ENCODE data around the gene TSPAN9. TPM values are rescaled to one million over a fixed set of nuclear protein-coding genes. Genes with fewer than 3 reads are reported as not detected.

TSPAN9 gene
- total RNA-seq, 1 donor from 2014 or later, result 49.4 TPM

DNA sequence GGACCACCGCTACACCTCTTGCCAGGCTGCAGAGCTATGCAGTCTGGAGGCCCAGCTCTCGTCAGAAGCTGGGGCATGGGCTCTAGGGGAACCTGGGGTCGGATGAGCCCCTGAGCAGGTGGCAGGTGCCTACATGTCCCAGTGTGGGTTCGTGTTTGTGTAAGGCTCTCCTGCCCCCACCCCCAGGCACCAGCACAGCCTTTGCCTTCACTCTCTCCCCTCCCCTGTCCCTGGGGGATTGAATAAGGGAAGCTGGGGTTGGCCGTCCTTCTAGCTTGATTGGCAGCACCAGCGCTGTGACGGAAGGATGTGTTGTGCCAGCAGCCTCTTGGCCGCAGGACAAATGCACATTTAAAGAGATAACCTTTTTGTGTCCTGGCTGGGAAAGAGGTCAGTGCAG, 34.8 kb upstream of the TSPAN9 start:
- no peak for DNase-seq (ENCODE audit: low spot score in 2 of 2, unreplicated experiment in 2 of 2)
- peaks cover 2% of the 10 kb centered on the region for H3K36me3 Mint-ChIP-seq
- H3K27me3 Mint-ChIP-seq (ENCODE audit: low read depth), result no peaks in the 10 kb centered on the region
- TF ChIP-seq, protein P1, sequence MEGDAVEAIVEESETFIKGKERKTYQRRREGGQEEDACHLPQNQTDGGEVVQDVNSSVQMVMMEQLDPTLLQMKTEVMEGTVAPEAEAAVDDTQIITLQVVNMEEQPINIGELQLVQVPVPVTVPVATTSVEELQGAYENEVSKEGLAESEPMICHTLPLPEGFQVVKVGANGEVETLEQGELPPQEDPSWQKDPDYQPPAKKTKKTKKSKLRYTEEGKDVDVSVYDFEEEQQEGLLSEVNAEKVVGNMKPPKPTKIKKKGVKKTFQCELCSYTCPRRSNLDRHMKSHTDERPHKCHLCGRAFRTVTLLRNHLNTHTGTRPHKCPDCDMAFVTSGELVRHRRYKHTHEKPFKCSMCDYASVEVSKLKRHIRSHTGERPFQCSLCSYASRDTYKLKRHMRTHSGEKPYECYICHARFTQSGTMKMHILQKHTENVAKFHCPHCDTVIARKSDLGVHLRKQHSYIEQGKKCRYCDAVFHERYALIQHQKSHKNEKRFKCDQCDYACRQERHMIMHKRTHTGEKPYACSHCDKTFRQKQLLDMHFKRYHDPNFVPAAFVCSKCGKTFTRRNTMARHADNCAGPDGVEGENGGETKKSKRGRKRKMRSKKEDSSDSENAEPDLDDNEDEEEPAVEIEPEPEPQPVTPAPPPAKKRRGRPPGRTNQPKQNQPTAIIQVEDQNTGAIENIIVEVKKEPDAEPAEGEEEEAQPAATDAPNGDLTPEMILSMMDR (IDR thresholded peaks at IDR 0.05; ENCODE audit: unreplicated experiment), result no peak
- H3K4me3 Mint-ChIP-seq, result no peak overlapping the region
- no peaks in the 10 kb centered on the region for H3K9me3 Mint-ChIP-seq
- no peaks in the 10 kb centered on the region for H3K4me1 Mint-ChIP-seq
- H3K27ac Mint-ChIP-seq, result no peak overlapping the region

DNA sequence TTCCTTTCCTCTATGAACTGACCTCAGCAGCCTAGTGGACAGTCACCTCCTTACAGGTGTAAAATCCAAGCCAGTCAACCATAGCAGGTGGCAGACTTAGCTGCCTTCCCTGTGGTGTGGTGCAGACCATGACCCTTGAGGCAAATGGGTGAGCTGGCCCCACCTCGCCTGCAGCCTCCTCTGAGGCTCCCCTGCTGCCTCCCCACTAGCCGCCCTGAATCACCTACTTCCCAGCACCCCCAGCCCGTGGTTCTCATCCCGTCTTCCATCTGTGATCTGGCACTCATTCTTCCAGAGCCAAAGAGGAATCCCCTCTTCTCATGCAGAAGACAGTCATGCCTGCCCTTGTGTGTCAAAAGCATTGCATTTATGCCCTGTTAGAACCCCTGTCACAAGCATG, 34.4 kb upstream of the TSPAN9 start:
- Mint-ChIP-seq H3K4me3 (no peak overlapping the region), H3K36me3 (peaks cover 2% of the 10 kb centered on the region), H3K27me3 (ENCODE audit: low read depth) (no peaks in the 10 kb centered on the region), H3K4me1 (no peaks in the 10 kb centered on the region), H3K27ac (no peak overlapping the region), H3K9me3 (no peaks in the 10 kb centered on the region)
- TF ChIP-seq, protein P1 (IDR thresholded peaks at IDR 0.05; ENCODE audit: unreplicated experiment), result no peak
- no peak for DNase-seq (ENCODE audit: low spot score in 2 of 2, unreplicated experiment in 2 of 2)

DNA sequence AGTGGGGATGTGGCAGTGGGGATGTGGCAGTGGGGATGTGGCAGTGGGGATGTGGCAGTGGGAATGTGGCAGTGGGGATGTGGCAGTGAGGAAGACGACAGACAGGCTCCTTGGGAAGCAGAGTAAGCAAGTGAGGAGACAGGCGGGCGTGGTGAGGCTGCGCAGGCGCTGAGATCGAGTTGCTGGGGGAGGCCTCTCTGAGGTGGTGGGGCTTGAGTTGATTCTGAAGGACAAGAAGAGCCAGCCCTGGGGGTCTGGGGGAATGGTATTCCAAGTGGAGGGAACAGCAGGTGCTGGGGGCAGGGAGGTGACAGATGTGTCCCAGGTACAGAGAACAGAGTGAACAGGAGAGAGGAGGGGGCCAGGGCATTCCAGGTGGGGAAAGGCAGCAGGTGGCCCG, 33.8 kb upstream of the TSPAN9 start:
- no peaks in the 10 kb centered on the region for H3K4me1 Mint-ChIP-seq
- DNase-seq (ENCODE audit: low spot score in 2 of 2, unreplicated experiment in 2 of 2), result no peak
- TF ChIP-seq, protein P1 (IDR thresholded peaks at IDR 0.05; ENCODE audit: unreplicated experiment), result no peak
- H3K9me3 Mint-ChIP-seq, result no peaks in the 10 kb centered on the region
- H3K27ac Mint-ChIP-seq, result no peak overlapping the region
- H3K27me3 Mint-ChIP-seq (ENCODE audit: low read depth), result no peaks in the 10 kb centered on the region
- peaks cover 2% of the 10 kb centered on the region for H3K36me3 Mint-ChIP-seq
- no peak overlapping the region for H3K4me3 Mint-ChIP-seq

DNA sequence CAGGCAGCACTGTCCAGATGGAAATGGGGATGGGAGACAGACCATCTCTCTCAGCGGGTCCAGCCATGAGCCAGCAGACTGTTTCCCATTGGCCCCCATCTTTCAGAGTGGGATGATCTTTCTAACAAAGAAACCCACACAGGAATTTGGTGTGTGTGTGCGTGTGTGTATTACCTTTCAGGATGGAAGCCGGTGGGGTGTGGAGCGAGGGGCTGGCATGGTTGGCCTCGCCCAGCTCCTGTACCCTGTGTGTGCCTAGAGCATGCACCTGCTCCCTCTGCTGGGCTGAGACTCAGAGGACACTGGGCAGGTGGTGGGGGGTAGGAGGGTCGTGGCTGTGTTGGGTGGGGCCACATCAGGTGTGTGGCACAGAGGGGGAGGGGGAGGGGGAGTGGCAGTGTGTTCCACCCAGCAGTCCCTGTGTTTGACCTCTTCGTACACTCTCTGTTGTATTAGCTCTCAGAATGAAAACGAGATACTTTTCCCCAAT, 33.0 kb upstream of the TSPAN9 start:
- Mint-ChIP-seq H3K27ac (no peak overlapping the region), H3K36me3 (no peaks in the 10 kb centered on the region), H3K27me3 (ENCODE audit: low read depth) (no peaks in the 10 kb centered on the region), H3K4me1 (no peaks in the 10 kb centered on the region), H3K4me3 (no peak overlapping the region), H3K9me3 (no peaks in the 10 kb centered on the region)
- no peak for DNase-seq (ENCODE audit: low spot score in 2 of 2, unreplicated experiment in 2 of 2)
- TF ChIP-seq, protein P1 (IDR thresholded peaks at IDR 0.05; ENCODE audit: unreplicated experiment), result no peak

- no peaks in the 10 kb centered on the region for H3K9me3 Mint-ChIP-seq
- H3K4me1 Mint-ChIP-seq, result peaks cover 3% of the 10 kb centered on the region
- H3K27ac Mint-ChIP-seq, result no peak overlapping the region
- TF ChIP-seq, protein P1 (IDR thresholded peaks at IDR 0.05; ENCODE audit: unreplicated experiment), result no peak
- DNase-seq (ENCODE audit: low spot score in 2 of 2, unreplicated experiment in 2 of 2), result no peak
- H3K36me3 Mint-ChIP-seq, result no peaks in the 10 kb centered on the region
- H3K27me3 Mint-ChIP-seq (ENCODE audit: low read depth), result no peaks in the 10 kb centered on the region
- no peak overlapping the region for H3K4me3 Mint-ChIP-seq
These were observed 31.7 kb upstream of the TSPAN9 start for GRCh38 chr12:3045494-3045893.

DNA sequence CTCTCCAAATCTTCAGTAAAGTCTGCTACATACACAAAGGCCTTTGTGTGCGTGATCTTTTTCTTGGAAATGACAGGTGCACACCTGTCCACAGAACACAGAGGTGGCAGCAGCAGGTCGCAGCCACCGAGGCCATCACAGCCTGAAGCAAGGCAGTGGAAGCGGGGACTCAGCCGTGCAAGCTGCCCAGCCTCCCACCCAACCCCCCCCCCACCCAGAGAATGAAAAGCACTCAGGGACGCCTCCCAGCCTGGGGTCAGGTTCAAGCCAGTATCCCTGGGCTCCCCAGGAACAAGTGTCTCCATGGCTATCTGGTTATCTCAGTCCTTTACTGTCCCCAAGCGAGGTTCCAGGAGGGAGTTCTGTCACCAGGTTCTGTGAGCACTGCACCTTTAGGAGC, 31.2 kb upstream of the TSPAN9 start:
- TF ChIP-seq, protein P1 (IDR thresholded peaks at IDR 0.05; ENCODE audit: unreplicated experiment), result no peak
- no peaks in the 10 kb centered on the region for H3K27me3 Mint-ChIP-seq (ENCODE audit: low read depth)
- no peaks in the 10 kb centered on the region for H3K36me3 Mint-ChIP-seq
- DNase-seq (ENCODE audit: low spot score in 2 of 2, unreplicated experiment in 2 of 2), result no peak
- H3K9me3 Mint-ChIP-seq, result no peaks in the 10 kb centered on the region
- no peak overlapping the region for H3K4me3 Mint-ChIP-seq
- H3K4me1 Mint-ChIP-seq, result peaks cover 3% of the 10 kb centered on the region
- H3K27ac Mint-ChIP-seq, result no peak overlapping the region

All from mesothelial cell of epicardium (in vitro differentiated cells).